ENCODE data around the gene MAD1L1. TPM values are rescaled to one million over a fixed set of nuclear protein-coding genes. Genes with fewer than 3 reads are reported as not detected.

Gene MAD1L1
- total RNA-seq, 4 donors from 2014 or later: 21.0 to 49.7 (median 29.8) TPM

DNA sequence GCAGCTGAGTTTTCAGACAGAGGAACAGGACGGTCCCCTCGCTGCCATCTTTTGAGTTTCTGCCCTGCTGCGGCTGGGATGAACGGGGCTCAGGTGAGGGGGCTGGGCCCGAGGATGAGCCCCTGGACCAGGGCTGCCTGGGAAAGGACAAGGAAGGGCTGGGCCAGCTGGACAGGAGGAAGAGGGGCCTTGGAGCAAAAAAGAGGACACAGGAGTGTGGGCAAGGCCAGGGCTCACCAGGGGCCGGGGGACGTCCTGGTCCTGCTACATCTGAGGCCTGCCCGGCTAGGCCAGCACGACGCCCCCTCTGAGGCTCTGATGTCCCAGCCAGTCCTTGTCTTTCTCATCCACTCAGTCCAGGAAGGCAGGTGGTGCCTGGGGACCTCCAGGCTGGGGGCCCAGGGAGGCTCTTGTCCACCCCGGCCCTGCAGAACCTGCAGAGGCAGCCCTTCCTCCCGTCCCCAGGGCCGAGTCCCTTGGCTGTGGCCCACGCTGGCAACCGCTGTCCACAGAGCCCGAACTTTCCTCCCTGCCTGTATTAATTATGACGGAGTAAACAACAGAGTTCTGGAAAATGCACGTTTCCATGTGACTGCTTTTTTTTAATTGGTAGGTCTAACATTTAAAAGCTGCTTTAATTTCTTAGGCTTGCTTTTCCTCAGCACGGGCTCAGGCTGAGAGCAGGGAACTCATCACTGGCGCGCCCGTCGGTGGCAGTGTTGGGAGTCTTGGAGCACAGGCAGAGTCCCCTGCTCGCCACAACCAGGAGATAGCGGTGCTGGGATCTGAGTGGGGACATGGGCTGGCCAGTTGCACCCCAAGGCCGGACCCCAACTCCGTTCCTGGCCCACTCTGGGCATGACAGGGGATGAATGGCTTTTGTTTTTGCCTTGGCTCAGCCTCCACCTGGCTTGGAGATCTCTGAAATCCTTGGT is 375.0 kb downstream of the MAD1L1 start:
- TF ChIP-seq, protein P1, sequence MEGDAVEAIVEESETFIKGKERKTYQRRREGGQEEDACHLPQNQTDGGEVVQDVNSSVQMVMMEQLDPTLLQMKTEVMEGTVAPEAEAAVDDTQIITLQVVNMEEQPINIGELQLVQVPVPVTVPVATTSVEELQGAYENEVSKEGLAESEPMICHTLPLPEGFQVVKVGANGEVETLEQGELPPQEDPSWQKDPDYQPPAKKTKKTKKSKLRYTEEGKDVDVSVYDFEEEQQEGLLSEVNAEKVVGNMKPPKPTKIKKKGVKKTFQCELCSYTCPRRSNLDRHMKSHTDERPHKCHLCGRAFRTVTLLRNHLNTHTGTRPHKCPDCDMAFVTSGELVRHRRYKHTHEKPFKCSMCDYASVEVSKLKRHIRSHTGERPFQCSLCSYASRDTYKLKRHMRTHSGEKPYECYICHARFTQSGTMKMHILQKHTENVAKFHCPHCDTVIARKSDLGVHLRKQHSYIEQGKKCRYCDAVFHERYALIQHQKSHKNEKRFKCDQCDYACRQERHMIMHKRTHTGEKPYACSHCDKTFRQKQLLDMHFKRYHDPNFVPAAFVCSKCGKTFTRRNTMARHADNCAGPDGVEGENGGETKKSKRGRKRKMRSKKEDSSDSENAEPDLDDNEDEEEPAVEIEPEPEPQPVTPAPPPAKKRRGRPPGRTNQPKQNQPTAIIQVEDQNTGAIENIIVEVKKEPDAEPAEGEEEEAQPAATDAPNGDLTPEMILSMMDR (IDR thresholded peaks at IDR 0.05; ENCODE audit: low read depth): no peak

DNA sequence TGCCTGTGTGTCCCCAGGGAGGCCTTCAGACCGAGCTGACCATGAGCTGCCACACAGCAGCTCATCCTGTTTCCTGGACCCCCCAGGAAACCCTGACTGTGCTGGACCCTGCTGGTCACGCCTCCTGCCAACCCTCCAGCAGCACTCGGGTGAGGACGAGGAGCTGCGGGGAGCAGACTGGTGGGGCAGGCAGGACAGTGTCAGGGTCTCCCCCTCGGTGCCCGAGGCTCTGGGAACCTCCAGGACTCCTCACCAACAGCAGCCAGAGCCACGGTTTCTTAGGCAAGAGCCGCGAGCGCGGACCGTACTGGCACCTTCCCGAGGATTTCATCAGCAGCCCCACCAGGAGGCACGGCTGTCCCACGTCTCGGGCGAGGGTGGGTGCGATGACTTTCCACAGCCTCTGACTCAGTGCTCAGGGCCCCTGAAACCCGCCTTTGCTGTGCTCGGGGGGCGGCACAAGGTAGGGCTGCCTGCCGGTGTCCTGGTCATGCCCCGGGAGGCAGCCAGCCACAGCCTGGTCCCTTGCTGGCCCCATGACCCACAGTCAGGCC is 375.8 kb downstream of the MAD1L1 start:
- TF ChIP-seq, protein P1 (IDR thresholded peaks at IDR 0.05; ENCODE audit: low read depth): no peak

DNA sequence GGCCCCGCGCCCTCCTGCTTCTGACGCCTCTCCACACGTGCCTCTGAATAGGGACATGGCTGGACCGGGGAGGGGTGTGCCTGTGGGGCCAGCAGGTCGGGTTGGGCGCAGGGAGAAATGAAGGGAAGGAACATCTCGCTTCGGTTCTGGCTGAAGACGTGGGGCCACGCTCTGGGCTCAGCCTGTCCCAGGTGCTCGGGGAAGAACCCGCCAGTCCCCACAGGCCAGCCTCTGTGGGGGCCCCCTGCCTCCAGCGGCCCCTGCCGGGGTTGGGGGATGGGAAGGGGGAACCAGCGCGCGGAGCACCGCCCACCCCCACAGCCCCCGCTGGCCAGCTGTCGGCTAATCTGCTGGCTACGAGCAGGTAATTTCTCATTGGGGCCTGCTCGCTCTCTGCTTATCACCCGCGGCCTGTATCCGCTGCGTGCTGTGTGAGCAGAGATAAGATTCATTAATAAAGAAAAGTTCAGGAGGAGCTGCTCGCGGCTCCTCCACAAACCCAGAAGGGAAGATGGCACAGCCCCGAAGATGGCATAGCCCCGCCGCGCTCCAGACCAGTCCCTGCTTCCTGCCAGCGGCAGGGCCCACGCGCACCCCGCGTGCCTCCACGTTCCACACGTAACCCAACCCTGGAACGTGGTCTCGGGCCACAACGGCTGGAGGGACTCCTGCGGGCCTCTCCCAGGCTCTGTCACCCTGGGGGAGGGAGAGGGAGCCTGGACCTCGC is 376.4 kb downstream of the MAD1L1 start:
- TF ChIP-seq, protein P1 (IDR thresholded peaks at IDR 0.05; ENCODE audit: low read depth): no peak

DNA sequence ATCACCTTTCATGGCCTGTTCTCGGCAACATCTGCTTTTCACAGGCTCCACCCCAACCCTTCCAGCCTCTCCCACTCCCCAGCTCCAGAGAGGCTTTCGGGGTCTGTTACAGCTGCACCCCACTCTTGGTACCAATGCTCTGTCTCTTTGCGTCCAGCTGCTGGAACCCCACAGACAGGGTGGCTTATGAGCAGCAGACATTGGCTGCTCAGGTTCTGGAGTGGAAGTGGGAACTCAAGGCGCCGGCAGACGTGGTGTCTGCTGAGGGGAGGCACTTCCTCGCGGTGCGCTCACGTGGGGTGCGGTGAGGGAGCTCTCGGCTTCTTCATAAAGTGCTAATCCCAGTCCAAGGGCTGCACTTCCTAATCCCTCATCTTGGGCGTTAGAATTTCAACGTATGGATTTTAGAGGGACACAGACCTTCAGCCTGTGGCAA is 377.0 kb downstream of the MAD1L1 start:
- TF ChIP-seq, protein P1 (IDR thresholded peaks at IDR 0.05; ENCODE audit: low read depth): no peak

DNA sequence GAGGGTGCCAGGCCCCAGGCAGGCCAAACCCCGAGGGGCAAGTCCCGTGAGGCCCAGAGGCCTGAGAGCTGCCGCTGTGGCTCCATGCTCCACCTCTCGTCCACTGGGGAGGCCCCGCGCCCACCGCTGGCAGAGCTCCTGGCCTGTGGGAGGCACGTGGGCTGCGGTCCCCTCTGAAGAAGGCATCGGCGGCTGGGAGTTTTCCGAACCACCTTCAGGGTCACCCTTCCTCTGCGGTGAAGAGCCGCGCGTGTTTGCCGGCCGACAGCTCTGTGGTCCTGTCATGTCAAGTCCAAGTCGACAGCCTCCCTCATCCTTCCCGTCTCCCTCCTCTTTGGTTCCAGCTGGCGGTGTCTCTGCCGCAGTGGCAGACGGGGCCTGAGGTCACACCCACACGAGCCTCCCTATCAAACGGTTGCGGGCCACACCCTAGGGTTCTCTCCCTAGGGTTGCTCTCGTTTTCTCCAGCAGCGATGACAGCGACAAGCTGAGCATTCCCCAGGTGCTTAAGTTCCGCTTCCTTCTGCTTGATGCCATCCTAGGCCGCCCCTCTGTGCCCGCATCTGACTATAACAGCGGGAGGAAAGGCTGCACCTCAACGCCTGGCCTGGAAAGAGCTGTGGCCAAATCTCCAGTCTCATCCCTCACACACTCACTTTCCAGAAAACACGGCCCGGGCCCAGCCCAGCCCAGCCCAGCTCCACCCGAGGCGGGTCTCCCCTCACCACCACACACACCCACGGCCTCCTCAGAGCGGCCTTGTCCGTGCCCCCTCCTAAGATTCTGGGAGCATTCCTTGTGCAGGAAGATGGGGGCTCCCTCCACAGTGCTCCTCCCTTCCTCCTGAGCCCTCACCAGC is 377.6 kb downstream of the MAD1L1 start:
- TF ChIP-seq, protein P1 (IDR thresholded peaks at IDR 0.05; ENCODE audit: low read depth): no peak

DNA sequence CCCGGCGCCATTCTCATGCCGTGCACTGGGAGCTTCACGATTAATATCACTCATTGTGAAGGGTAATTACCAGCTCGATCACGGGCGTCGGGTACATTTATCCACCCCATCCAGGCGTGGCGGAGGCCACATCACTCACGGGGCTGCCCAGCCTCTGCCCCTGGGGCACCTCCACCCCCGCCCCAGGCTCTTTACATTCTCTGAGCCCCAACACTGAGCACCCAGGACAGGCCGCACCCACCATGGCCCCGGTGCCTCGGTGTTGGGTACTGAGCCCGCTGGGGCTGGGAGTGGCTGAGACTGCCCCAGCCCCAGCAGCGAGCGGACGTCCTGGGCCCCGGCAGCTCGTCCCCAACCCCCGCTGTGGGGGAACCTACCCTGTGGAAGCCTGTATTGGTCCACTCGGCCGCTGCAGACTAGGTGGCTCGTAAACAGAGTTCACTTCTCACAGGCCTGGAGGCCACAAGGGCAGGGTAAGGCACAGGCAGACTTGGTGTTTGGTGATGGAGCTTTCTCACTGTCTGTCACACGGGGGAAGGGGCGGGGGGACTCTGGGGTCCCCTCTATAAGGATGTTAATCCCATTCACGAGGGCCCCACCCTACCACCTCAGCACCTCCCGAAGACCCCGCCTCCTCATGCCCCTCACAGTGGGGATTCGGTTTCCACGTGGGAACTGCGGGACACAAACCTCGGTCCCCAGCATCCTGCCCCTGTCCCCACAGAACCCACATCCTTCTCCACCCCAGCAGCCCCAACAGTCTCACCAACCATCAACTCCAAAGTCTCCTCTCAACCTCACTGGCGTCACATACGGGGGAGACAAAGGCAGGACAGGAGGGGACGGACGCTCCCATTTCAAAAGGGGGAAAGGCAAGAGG is 378.5 kb downstream of the MAD1L1 start:
- TF ChIP-seq, protein P1 (IDR thresholded peaks at IDR 0.05; ENCODE audit: low read depth): no peak
